ENCODE measurements around the gene IGSF9B.

GRCh38 chr11:133929401-133930052 is 27.2 kb downstream of the IGSF9B start:
- no peak for TF ChIP-seq CTCF (IDR thresholded peaks at IDR 0.05)
- no peak for TF ChIP-seq EZH2phosphoT487 (IDR thresholded peaks at IDR 0.05)
- TF ChIP-seq EZH2 (IDR thresholded peaks at IDR 0.05) = no peak

Data from neural progenitor cell (in vitro differentiated cells).